ENCODE measurements around the gene APPL1. TPM values are rescaled to one million over a fixed set of nuclear protein-coding genes. Genes with fewer than 3 reads are reported as not detected.
"Not testable (repeated sequence)": the region's sequence is repeated elsewhere in the genome, so short reads cannot be mapped to it uniquely, and the experiment has no call there.

APPL1 gene
- total RNA-seq, 3 donors from 2014 or later: 26.3 to 47.0 (median 33.9) TPM

DNA sequence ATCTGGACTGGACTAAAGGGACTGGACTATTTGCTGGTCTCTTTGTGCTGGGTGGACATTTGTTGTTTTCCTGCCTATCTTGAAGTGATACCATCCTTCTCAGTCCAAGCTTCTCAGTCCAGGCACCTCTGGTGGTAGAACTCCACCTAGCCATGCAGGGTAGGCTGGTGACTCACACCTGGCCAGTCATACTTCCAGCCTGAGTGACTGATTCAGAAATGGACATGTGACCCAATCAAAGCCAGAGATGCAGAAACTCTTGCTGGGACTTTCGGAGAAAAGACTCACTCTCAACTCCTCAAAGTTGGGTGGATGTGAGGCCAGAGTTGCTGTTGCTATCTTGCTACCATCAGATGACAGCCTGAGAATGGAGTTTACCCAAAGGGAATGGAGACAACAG, 70.5 kb downstream of the APPL1 start:
- Histone ChIP-seq H3K4me3 (no peak overlapping the region), H3K36me3 (ENCODE audit: low read depth) (no peaks in the 10 kb centered on the region), H3K4me1 (ENCODE audit: low read depth) (no peaks in the 10 kb centered on the region), H3K9me3 (no peaks in the 10 kb centered on the region)
- intact Hi-C loops (cut with DNase I, micrococcal nuclease): no loop called here
- DNase-seq (no peak), ATAC-seq (peak; percentile 69)
- TF ChIP-seq, protein P1, sequence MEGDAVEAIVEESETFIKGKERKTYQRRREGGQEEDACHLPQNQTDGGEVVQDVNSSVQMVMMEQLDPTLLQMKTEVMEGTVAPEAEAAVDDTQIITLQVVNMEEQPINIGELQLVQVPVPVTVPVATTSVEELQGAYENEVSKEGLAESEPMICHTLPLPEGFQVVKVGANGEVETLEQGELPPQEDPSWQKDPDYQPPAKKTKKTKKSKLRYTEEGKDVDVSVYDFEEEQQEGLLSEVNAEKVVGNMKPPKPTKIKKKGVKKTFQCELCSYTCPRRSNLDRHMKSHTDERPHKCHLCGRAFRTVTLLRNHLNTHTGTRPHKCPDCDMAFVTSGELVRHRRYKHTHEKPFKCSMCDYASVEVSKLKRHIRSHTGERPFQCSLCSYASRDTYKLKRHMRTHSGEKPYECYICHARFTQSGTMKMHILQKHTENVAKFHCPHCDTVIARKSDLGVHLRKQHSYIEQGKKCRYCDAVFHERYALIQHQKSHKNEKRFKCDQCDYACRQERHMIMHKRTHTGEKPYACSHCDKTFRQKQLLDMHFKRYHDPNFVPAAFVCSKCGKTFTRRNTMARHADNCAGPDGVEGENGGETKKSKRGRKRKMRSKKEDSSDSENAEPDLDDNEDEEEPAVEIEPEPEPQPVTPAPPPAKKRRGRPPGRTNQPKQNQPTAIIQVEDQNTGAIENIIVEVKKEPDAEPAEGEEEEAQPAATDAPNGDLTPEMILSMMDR (IDR thresholded peaks at IDR 0.05): no peak

DNA sequence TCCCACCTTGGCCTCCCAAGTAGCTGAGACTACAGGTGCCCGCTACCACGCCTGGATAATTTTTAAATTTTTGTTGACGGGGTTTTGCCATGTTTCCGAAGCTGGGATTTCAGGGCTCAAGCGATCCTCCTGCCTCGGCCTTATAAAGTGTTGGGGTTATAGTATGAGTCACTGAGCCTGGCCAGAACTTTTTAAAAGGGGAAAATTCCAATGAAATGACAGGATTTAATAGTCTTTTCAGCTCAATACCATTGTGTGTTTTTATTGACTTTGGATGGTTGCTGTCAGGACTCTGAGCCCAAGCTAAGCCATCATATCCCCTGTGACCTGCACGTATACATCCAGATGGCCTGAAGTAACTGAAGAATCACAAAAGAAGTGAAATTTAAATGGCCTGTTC, 76.0 kb downstream of the APPL1 start:
- H3K36me3 ChIP-seq (ENCODE audit: low read depth); H3K4me1 ChIP-seq (ENCODE audit: low read depth); H3K9me3 ChIP-seq; DNase-seq; ATAC-seq; intact Hi-C loops (cut with DNase I, micrococcal nuclease); H3K4me3 ChIP-seq: not testable (repeated sequence)

DNA sequence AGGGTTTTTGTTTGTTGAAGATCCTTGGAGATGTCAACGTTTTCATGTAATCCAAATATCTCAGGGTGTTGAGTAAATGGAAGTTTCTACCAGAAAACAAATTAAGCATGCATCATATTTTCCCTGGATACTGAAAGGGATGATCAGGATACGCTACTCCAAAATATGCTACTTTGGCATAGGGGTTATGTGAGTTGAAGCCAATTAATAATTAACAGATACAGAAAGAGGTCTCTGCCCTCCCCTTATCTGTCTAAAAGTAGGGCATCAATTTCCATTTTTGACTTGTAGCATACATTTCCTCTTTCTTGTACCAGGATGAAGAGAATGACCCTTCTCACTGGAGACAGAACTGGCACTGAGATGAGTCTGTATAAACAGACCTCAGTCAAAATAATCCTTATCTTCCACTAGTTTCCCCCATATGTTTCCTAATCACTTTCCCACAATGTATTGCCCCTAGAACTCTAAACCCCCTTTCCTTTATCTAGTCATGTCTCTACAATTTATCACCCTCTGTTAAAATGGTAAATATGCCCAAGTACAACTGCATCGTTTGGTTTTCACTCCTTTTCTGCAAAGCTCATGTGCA, 82.3 kb downstream of the APPL1 start:
- DNase-seq (no peak), ATAC-seq (no peak)
- TF ChIP-seq, protein P1 (IDR thresholded peaks at IDR 0.05): no peak

DNA sequence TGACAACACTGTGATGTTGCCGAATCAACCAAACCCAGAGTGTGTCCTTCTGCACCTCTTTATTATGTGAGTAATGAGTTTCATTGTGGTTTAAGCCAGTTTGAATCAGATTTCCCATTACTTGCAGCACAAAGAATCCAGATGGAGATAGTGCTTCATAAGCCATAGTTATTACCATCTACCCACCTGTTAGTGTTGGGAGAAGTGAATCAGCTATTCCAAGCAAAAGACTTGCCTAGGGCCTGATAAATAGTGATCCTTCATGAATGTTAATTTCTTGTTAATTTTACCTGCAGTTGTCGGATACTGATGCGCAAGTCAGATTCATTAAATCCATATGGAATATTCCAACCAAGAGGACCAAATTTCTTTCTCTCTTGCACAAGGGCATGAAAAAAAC, 86.7 kb downstream of the APPL1 start:
- no peaks in the 10 kb centered on the region for H3K4me1 ChIP-seq (ENCODE audit: low read depth)
- H3K36me3 ChIP-seq (ENCODE audit: low read depth): no peaks in the 10 kb centered on the region
- H3K4me3 ChIP-seq: no peak overlapping the region

More for the DNA sequence above, 82.3 kb downstream of the APPL1 start:
- Histone ChIP-seq H3K4me3 (no peak overlapping the region), H3K4me1 (ENCODE audit: low read depth) (no peaks in the 10 kb centered on the region), H3K9me3 (no peaks in the 10 kb centered on the region), H3K36me3 (ENCODE audit: low read depth) (no peaks in the 10 kb centered on the region)
- intact Hi-C loops (cut with DNase I, micrococcal nuclease): no loop called here

More for the DNA sequence above, 86.7 kb downstream of the APPL1 start:
- ATAC-seq (no peak), DNase-seq (no peak)
- H3K9me3 ChIP-seq: no peaks in the 10 kb centered on the region
- TF ChIP-seq, protein P1 (IDR thresholded peaks at IDR 0.05): no peak
- intact Hi-C loops (cut with DNase I, micrococcal nuclease): no loop called here

Other genes with a start within 250 kb of the APPL1 start
- gene SPATA12, start 167.1 kb upstream of the APPL1 start, total RNA-seq: under 1 TPM in 1 of 3 donors, not detected in 2; 0.14 TPM
- 10 to 100 TPM in 1 of 3 donors, 1 to 10 TPM in 2; 1.2 to 14.8 (median 1.4) TPM for gene IL17RD, start 62.4 kb upstream of the APPL1 start, total RNA-seq
- under 1 TPM in 1 of 3 donors, not detected in 2; 0.58 TPM for gene HESX1, start 27.8 kb upstream of the APPL1 start, total RNA-seq
- gene ASB14, start 65.0 kb downstream of the APPL1 start, total RNA-seq: not detected

All from mucosa of descending colon (tissue), 3 donors.